Panc1 (cell line): ENCODE data around the gene ITGA8. TPM values are rescaled to one million over a fixed set of nuclear protein-coding genes. Genes with fewer than 3 reads are reported as not detected.

Experiments
- ATAC-seq: fragments of 200-7000 bp; cut with Tn5 transposase; 2 replicates; pipeline ENCODE4 v1.9.1; 2020; ENCODE audit warnings: mild to moderate bottlenecking, moderate library complexity
- BruUV-seq: library from RNA; stranded (reverse); fragments of 400-500 nt; replicated peaks from 2 replicates; lab custom pipeline; 2021; lab: Mats Ljungman, UMichigan
- CTCF ChIA-PET: fragments of 300-600 bp; sonication (Branson Sonifier 250); formaldehyde crosslinking; loops from one replicate; lab custom pipeline; 2022; ENCODE audit warnings: antibody characterized with exemption; lab: Charles Lee
- POLR2A ChIA-PET: fragments of 300-600 bp; sonication (Branson Sonifier 250); formaldehyde crosslinking; loops from one replicate; lab custom pipeline; 2022; ENCODE audit warnings: antibody characterized with exemption; lab: Charles Lee
- DNase-seq: peaks from one replicate; pipeline ENCODE4 v3.0.0-alpha.2; 2010; ENCODE audit warnings: low read depth, low spot score
- H3K27ac ChIP-seq: 2 replicates; pipeline ENCODE4 v1.5.1; 2011; ENCODE audit warnings: mild to moderate bottlenecking, low read length, inconsistent platforms
- H3K27me3 ChIP-seq: fragments of 200-500 bp; sonication (Bioruptor generic); 2 replicates; pipeline ENCODE4 v1.6.0; 2014; ENCODE audit warnings: low read length, inconsistent platforms; ENCODE audit not compliant: control insufficient read depth, insufficient read depth
- H3K36me3 ChIP-seq: fragments of 200-500 bp; sonication (Bioruptor generic); 2 replicates; pipeline ENCODE4 v1.5.1; 2014; ENCODE audit warnings: inconsistent platforms, mild to moderate bottlenecking, low read length, moderate library complexity; ENCODE audit not compliant: control insufficient read depth, insufficient read depth
- H3K4me1 ChIP-seq: 2 replicates; pipeline ENCODE4 v1.5.1; 2011; ENCODE audit warnings: inconsistent platforms, mild to moderate bottlenecking, low read length, moderate library complexity; ENCODE audit not compliant: control insufficient read depth, insufficient read depth
- H3K4me3 ChIP-seq, 2 experiments: 2 replicates each; pipeline ENCODE4 v1.5.1; 2011 to 2012; ENCODE audit warnings: low read depth in 2 of 2, low read length in 2 of 2, mild to moderate bottlenecking in 2 of 2, inconsistent platforms in 1 of 2, moderate library complexity in 1 of 2
- H3K9me3 ChIP-seq: fragments of 200-500 bp; sonication (Bioruptor generic); 2 replicates; pipeline ENCODE4 v1.5.1; 2014; ENCODE audit warnings: low read depth, mild to moderate bottlenecking, inconsistent platforms, low read length, moderate library complexity; ENCODE audit not compliant: control insufficient read depth, insufficient read depth
- POLR2AphosphoS5 ChIP-seq: IDR thresholded peaks from 2 replicates; pipeline ENCODE4 v1.6.1; 2012; ENCODE audit warnings: mild to moderate bottlenecking, low read depth, low read length, moderate library complexity
- REST ChIP-seq, 2 experiments: IDR thresholded peaks; 2 replicates each; pipeline ENCODE4 v1.6.1; 2011 to 2012; ENCODE audit warnings: low read depth in 2 of 2, control low read depth in 1 of 2, low read length in 1 of 2, mild to moderate bottlenecking in 1 of 2, moderate library complexity in 1 of 2; ENCODE audit not compliant: insufficient read depth in 1 of 2
- SIN3A ChIP-seq: IDR thresholded peaks from 2 replicates; pipeline ENCODE4 v1.6.1; 2012; ENCODE audit warnings: low read depth, mild to moderate bottlenecking, low read length, moderate library complexity, borderline replicate concordance; ENCODE audit not compliant: insufficient read depth
- TCF7L2 ChIP-seq: IDR thresholded peaks from 2 replicates; pipeline ENCODE4 v1.6.1; 2011; ENCODE audit warnings: mild to moderate bottlenecking, low read depth, low read length, inconsistent platforms
- in situ Hi-C: cut with HindIII; loops from 2 replicates; pipeline ENCODE4 v1.10.0; 2016; ENCODE audit warnings: low sequenced_read_pairs, low pct_unique_long_range_greater_than_20kb
- intact Hi-C: fragments of 100-400 bp; cut with micrococcal nuclease; formaldehyde crosslinking; loops from one replicate; pipeline ENCODE4 v1.10.0; 2022; ENCODE audit not compliant: unreplicated experiment
- total RNA-seq: library from RNA; stranded (reverse); gene quantifications from one replicate; pipeline ENCODE4 v1.2.1, GENCODE V29; 2021; ENCODE audit not compliant: unreplicated experiment
- TF ChIP-seq, protein P1 (sequence below): fragments of 450-650 bp; IDR thresholded peaks from 2 replicates; pipeline ENCODE4 v1.5.1; 2017; ENCODE audit warnings: mild to moderate bottlenecking

Gene ITGA8
- total RNA-seq, 1 experiment from 2014 or later: 0.18 TPM

DNA sequence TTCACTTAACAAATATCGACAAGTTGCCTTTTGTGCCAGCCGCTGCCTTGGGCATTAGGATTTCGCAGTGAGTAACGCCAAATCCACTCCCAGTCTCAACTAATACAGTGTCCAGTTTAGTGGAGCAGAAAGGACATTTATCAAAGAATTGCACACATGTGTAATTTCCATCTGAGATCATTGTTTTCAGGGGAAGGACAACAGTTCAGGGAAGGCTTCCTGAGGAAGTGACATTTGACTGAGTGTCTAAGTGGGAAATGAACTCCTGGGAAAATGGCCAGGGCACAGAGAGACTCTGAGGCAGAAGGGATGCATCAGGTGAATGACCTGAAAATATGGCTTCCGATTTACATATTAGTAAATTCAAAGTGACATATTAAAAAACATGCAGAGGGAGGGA lies 89.4 kb downstream of the ITGA8 start:
- Histone ChIP-seq H3K27ac (no peak overlapping the region), H3K27me3 (no peaks in the 10 kb centered on the region), H3K4me1 (no peaks in the 10 kb centered on the region), H3K9me3 (no peaks in the 10 kb centered on the region), H3K36me3 (no peaks in the 10 kb centered on the region), H3K4me3 (no peak overlapping the region)
- TF ChIP-seq TCF7L2 (no peak), REST (IDR thresholded peaks at IDR 0.05; ENCODE audit: insufficient read depth in 1 of 2, low read depth in 2 of 2, low read length in 1 of 2) (no peak), POLR2AphosphoS5 (no peak), SIN3A (no peak)
- TF ChIP-seq, protein P1, sequence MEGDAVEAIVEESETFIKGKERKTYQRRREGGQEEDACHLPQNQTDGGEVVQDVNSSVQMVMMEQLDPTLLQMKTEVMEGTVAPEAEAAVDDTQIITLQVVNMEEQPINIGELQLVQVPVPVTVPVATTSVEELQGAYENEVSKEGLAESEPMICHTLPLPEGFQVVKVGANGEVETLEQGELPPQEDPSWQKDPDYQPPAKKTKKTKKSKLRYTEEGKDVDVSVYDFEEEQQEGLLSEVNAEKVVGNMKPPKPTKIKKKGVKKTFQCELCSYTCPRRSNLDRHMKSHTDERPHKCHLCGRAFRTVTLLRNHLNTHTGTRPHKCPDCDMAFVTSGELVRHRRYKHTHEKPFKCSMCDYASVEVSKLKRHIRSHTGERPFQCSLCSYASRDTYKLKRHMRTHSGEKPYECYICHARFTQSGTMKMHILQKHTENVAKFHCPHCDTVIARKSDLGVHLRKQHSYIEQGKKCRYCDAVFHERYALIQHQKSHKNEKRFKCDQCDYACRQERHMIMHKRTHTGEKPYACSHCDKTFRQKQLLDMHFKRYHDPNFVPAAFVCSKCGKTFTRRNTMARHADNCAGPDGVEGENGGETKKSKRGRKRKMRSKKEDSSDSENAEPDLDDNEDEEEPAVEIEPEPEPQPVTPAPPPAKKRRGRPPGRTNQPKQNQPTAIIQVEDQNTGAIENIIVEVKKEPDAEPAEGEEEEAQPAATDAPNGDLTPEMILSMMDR: no peak
- DNase-seq: no peak
- ChIA-PET POLR2A (no interaction called here), CTCF (no interaction called here)
- intact Hi-C loops (no loop called here), in situ Hi-C loops (no loop called here)
- no TSS peak for BruUV-seq
- no peak for ATAC-seq

- Histone ChIP-seq H3K36me3 (no peaks in the 10 kb centered on the region), H3K9me3 (no peaks in the 10 kb centered on the region), H3K4me1 (no peaks in the 10 kb centered on the region), H3K27me3 (no peaks in the 10 kb centered on the region), H3K27ac (no peak overlapping the region), H3K4me3 (no peak overlapping the region)
- intact Hi-C loops: no loop called here
- no peak for TF ChIP-seq SIN3A
- no peak for TF ChIP-seq REST (IDR thresholded peaks at IDR 0.05; ENCODE audit: insufficient read depth in 1 of 2, low read depth in 2 of 2, low read length in 1 of 2)
- no peak for TF ChIP-seq POLR2AphosphoS5
- TF ChIP-seq TCF7L2: no peak
- TF ChIP-seq, protein P1: no peak
- no TSS peak for BruUV-seq
- no peak for DNase-seq
- ChIA-PET POLR2A (no interaction called here), CTCF (no interaction called here)
- no peak for ATAC-seq
- in situ Hi-C loops: no loop called here
These were observed 92.0 kb downstream of the ITGA8 start for GRCh38 chr10:15627617-15628196.
